Femur (tissue), 1 donor: ENCODE data around the gene MLLT10.
"Not testable (repeated sequence)": the region's sequence is repeated elsewhere in the genome, so short reads cannot be mapped to it uniquely, and the experiment has no call there.

ENCODE experiments used
- DNase-seq: peaks from one replicate; pipeline ENCODE4 v3.0.0-alpha.2; 2017

MLLT10 gene

GRCh38 chr10:21705828-21706176 lies 171.8 kb downstream of the MLLT10 start:
- DNase-seq, result no peak

- DNase-seq, result no peak
Observed at GRCh38 chr10:21707498-21707897, 173.5 kb downstream of the MLLT10 start.

- no peak for DNase-seq
Observed at GRCh38 chr10:21712975-21713374, 178.9 kb downstream of the MLLT10 start.

GRCh38 chr10:21715531-21716195 lies 181.6 kb downstream of the MLLT10 start:
- no peak for DNase-seq

- DNase-seq, result not testable (repeated sequence)
Observed at GRCh38 chr10:21717437-21718054, 183.5 kb downstream of the MLLT10 start.

GRCh38 chr10:21719502-21719901 lies 185.5 kb downstream of the MLLT10 start:
- no peak for DNase-seq

GRCh38 chr10:21720090-21720489 lies 186.1 kb downstream of the MLLT10 start:
- no peak for DNase-seq

GRCh38 chr10:21721000-21721665 lies 187.1 kb downstream of the MLLT10 start:
- DNase-seq, result no peak

- no peak for DNase-seq
Observed at GRCh38 chr10:21722209-21722608, 188.2 kb downstream of the MLLT10 start.

- DNase-seq, result no peak
Observed at GRCh38 chr10:21724020-21724589, 190.1 kb downstream of the MLLT10 start.

GRCh38 chr10:21724687-21725367 lies 190.8 kb downstream of the MLLT10 start:
- DNase-seq, result peak; percentile 95

GRCh38 chr10:21726601-21727225 lies 192.7 kb downstream of the MLLT10 start:
- no peak for DNase-seq

GRCh38 chr10:21727452-21728168 lies 193.6 kb downstream of the MLLT10 start:
- DNase-seq, result no peak

- DNase-seq, result no peak
Observed at GRCh38 chr10:21728618-21729017, 194.6 kb downstream of the MLLT10 start.

GRCh38 chr10:21732067-21732772 lies 198.2 kb downstream of the MLLT10 start:
- peak; percentile 88 for DNase-seq

GRCh38 chr10:21733710-21734109 lies 199.7 kb downstream of the MLLT10 start:
- no peak for DNase-seq

GRCh38 chr10:21737106-21737505 lies 203.1 kb downstream of the MLLT10 start:
- no peak for DNase-seq

- no peak for DNase-seq
Observed at GRCh38 chr10:21740989-21741388, 207.0 kb downstream of the MLLT10 start.

- DNase-seq, result no peak
Observed at GRCh38 chr10:21742740-21743412, 208.8 kb downstream of the MLLT10 start.

- no peak for DNase-seq
Observed at GRCh38 chr10:21744223-21744622, 210.2 kb downstream of the MLLT10 start.

- no peak for DNase-seq
Observed at GRCh38 chr10:21746118-21746517, 212.1 kb downstream of the MLLT10 start.
